Effector memory CD8-positive, alpha-beta T cell (primary cell): ENCODE measurements around the gene SMYD5.
"Not testable (repeated sequence)": the region's sequence is repeated elsewhere in the genome, so short reads cannot be mapped to it uniquely, and the experiment has no call there.

Experiments
- ATAC-seq: fragments of 150-1000 bp; cut with Tn5 transposase; replicated peaks from 2 replicates; pipeline ENCODE4 v1.10.0; 2021; ENCODE audit warnings: mild to moderate bottlenecking, moderate library complexity
- DNase-seq, 3 experiments: peaks; one replicate each; pipeline ENCODE4 v3.0.0; 2021
- H3K27ac Mint-ChIP-seq, 2 donors: one replicate each; pipeline ENCODE4 v1.8.0; 2022; ENCODE audit warnings: mild to moderate bottlenecking in 2 of 2, mixed read lengths in 2 of 2, moderate library complexity in 2 of 2
- H3K27me3 Mint-ChIP-seq, 2 donors: one replicate each; pipeline ENCODE4 v1.8.0; 2022; ENCODE audit warnings: mixed read lengths in 2 of 2
- H3K36me3 Mint-ChIP-seq: one replicate; pipeline ENCODE4 v1.8.0; 2022; ENCODE audit warnings: mild to moderate bottlenecking, moderate library complexity, mixed read lengths; ENCODE audit not compliant: insufficient read depth
- H3K4me1 Mint-ChIP-seq, 2 donors: one replicate each; pipeline ENCODE4 v1.8.0; 2022; ENCODE audit warnings: low read depth in 2 of 2, mixed read lengths in 2 of 2
- H3K4me3 Mint-ChIP-seq, 2 donors: one replicate each; pipeline ENCODE4 v1.8.0; 2022; ENCODE audit warnings: mild to moderate bottlenecking in 2 of 2, mixed read lengths in 2 of 2, moderate library complexity in 2 of 2
- H3K9me3 Mint-ChIP-seq, 2 donors: one replicate each; pipeline ENCODE4 v1.8.0; 2022; ENCODE audit warnings: mixed read lengths in 2 of 2

The SMYD5 gene

GRCh38 chr2:73177645-73178255, 36.3 kb upstream of the SMYD5 start:
- Mint-ChIP-seq H3K9me3 (no peaks in the 10 kb centered on the region), H3K4me1 (peaks cover 14 to 16% of the 10 kb centered on the region in 2 donors), H3K27me3 (peaks cover 28 to 33% of the 10 kb centered on the region in 2 donors), H3K27ac (peak overlapping the region in 1 of 2 donors; percentile 75), H3K4me3 (peak overlapping the region; percentile 90 to 93), H3K36me3 (no peaks in the 10 kb centered on the region)
- no peak for DNase-seq
- peak; percentile 8 for ATAC-seq

DNA sequence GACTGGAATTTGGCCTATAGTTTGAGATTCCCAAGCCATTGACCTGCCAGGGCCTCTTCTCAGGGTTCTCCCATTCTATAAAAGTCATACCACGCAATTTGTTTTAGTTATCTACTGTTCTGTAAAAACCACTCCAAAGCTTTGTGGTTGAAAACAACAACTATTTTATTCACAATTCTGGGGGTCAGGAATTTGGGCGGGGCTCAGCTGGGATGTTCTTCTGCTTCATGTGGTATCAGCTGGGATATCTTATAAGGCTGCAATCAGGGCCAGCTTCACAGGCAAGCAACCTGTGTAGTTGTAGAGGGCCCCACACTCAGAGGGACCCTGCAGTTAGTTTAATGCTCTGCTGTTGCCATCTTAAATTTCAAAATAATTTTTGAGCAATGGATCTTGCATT, 28.1 kb upstream of the SMYD5 start:
- Mint-ChIP-seq H3K9me3 (no peaks in the 10 kb centered on the region), H3K4me3 (no peak overlapping the region), H3K27ac (no peak overlapping the region), H3K4me1 (no peaks in the 10 kb centered on the region), H3K27me3 (peaks cover 28 to 31% of the 10 kb centered on the region in 2 donors), H3K36me3 (no peaks in the 10 kb centered on the region)
- DNase-seq: no peak
- no peak for ATAC-seq

GRCh38 chr2:73187549-73187948, 26.5 kb upstream of the SMYD5 start:
- peaks cover 20 to 31% of the 10 kb centered on the region in 2 donors for H3K27me3 Mint-ChIP-seq
- H3K27ac Mint-ChIP-seq: no peak overlapping the region
- no peak for ATAC-seq
- no peak overlapping the region for H3K4me3 Mint-ChIP-seq
- H3K9me3 Mint-ChIP-seq: no peaks in the 10 kb centered on the region
- no peak for DNase-seq
- H3K36me3 Mint-ChIP-seq: no peaks in the 10 kb centered on the region
- H3K4me1 Mint-ChIP-seq: no peaks in the 10 kb centered on the region

DNA sequence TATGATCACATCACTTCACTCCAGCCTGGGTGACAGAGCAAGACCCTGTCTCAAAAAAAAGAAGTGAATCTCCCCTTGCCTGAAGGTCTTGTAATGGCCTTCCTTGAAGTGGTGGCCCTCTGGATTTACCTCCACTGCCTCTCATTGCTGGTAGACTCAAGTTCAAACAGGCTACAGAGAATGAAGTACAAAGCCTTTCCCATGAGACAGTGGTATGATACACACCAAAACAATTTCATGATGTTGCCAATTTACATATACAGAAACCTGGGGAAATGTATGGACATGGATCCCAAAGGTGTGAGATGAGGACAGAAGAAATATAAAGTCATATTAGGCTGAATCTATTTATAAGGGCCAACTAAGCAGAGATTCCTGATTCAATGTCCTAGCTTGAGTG, 16.5 kb upstream of the SMYD5 start:
- Mint-ChIP-seq H3K9me3 (no peaks in the 10 kb centered on the region), H3K4me1 (peaks cover 0 to 3% of the 10 kb centered on the region in 2 donors), H3K4me3 (no peak overlapping the region), H3K27ac (no peak overlapping the region), H3K27me3 (peaks cover 39 to 59% of the 10 kb centered on the region in 2 donors), H3K36me3 (no peaks in the 10 kb centered on the region)
- no peak for ATAC-seq
- no peak for DNase-seq

- H3K4me3 Mint-ChIP-seq, H3K4me1 Mint-ChIP-seq, H3K27ac Mint-ChIP-seq, H3K36me3 Mint-ChIP-seq, ATAC-seq, DNase-seq, H3K9me3 Mint-ChIP-seq: not testable (repeated sequence)
- H3K27me3 Mint-ChIP-seq: peaks cover 59 to 86% of the 10 kb centered on the region in 2 donors
These were observed 13.8 kb upstream of the SMYD5 start for GRCh38 chr2:73200281-73200680.

DNA sequence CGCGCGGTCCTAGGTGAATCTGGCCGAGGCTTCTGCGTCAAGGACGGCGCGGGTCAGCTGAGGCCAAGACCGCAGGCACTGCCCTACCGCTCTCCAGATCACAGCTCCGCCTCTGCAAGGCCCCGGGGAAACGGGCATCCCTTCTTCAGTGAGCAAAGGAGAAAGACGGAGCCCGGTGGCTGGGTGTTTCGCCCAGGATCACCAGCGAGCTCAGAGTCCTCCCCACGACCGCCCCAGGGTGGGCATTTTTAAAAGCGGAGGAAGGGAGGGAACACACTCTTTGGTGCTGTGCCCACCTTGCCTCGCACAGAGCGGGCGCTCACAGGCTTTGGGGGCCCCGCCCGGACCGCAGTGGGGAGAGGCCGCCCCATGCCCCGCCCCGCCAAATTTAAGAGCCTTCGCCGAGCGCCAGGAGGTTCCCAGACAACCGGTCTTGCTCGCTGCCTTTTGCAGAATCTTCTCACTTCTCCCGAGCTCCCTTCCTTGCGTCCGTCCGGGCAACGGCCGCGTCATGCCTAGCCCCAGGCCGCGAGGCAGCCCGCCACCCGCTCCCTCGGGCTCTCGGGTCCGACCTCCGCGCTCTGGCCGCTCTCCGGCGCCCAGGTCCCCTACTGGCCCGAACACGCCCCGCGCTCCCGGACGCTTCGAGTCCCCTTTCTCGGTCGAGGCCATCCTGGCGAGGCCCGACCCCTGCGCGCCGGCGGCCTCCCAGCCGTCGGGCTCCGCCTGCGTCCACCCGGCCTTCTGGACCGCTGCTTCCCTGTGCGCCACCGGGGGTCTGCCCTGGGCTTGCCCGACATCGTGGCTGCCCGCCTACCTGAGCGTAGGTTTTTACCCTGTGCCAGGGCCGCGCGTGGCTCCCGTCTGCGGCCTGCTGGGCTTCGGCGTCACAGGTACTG, 11.6 kb upstream of the SMYD5 start, which contains the start of gene NOTO:
Gene NOTO, plus strand, starts transcription at position 419 of the 899 bp plus-strand sequence. Its CDS starts 93 bp downstream, at position 512.
- ATAC-seq (peak; percentile 59), DNase-seq (no peak)
- Mint-ChIP-seq H3K36me3 (no peaks in the 10 kb centered on the region), H3K27me3 (peaks cover 62 to 92% of the 10 kb centered on the region in 2 donors), H3K27ac (no peak within 1 kb of the TSS), H3K4me1 (peaks cover 0 to 5% of the 10 kb centered on the region in 2 donors), H3K9me3 (no peaks in the 10 kb centered on the region), H3K4me3 (peak within 1 kb of the TSS; percentile 59 to 63)

DNA sequence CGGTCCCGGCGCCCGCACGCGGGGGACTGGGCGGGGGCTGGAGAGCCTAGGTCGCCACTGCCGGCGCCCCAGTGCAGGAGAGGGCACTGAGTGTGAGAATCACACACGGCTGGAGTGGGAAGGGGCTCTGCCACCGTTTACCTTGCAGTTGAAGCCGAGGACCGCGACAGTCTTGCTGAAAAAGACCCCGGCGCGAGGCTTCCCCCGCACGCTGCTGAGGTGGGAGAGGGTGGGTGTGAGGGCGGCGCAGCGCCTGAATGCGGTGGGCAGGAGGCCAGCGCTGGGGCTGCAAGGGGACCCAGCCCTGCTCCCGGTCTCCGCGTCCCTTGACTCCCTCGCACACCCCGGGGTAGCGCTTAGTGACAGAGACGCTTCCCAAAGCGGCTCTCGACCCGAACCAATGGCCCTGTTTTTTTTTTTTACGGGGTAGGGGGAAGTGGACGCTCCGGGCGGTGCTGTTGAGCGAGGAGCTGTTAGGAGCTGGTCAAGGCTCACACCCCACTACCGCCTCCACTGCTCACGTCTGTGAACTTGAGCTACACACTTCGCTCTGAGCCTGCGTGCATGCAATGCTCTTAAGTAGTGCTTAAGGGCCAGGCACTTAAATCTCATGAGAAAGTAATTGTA, 10.9 kb upstream of the SMYD5 start:
- ATAC-seq: no peak
- peaks cover 0 to 5% of the 10 kb centered on the region in 2 donors for H3K4me1 Mint-ChIP-seq
- H3K9me3 Mint-ChIP-seq: no peaks in the 10 kb centered on the region
- DNase-seq: no peak
- no peak overlapping the region for H3K27ac Mint-ChIP-seq
- H3K36me3 Mint-ChIP-seq: no peaks in the 10 kb centered on the region
- H3K4me3 Mint-ChIP-seq: peak overlapping the region; percentile 58 to 63
- peaks cover 62 to 92% of the 10 kb centered on the region in 2 donors for H3K27me3 Mint-ChIP-seq

DNA sequence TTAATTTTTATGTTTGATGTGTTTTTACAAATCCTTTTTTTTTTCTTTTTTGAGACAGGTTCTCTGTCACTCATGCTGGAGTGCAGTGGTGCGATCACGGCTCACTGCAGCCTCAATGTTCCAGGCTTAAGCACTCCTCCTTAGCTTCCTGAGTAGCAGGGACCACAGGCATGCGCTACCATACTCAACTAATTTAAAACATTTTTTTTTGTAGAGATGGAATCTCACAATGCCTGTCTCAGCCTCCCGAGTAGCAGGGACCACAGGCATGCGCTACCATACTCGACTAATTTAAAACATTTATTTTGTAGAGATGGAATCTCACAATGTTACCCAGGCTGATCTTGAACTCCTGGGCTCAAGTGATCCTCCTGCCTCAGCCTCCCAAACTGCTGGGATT, 8.4 kb upstream of the SMYD5 start:
- H3K27ac Mint-ChIP-seq: no peak overlapping the region
- H3K27me3 Mint-ChIP-seq: peaks cover 60 to 82% of the 10 kb centered on the region in 2 donors
- no peak overlapping the region for H3K4me3 Mint-ChIP-seq
- DNase-seq (no peak), ATAC-seq (no peak)
- H3K4me1 Mint-ChIP-seq: peaks cover 0 to 5% of the 10 kb centered on the region in 2 donors
- H3K9me3 Mint-ChIP-seq: no peaks in the 10 kb centered on the region
- no peaks in the 10 kb centered on the region for H3K36me3 Mint-ChIP-seq

- peaks cover 1% of the 10 kb centered on the region for H3K36me3 Mint-ChIP-seq
- no peak for DNase-seq
- no peak overlapping the region for H3K27ac Mint-ChIP-seq
- no peak overlapping the region for H3K4me3 Mint-ChIP-seq
- peaks cover 0 to 4% of the 10 kb centered on the region in 2 donors for H3K4me1 Mint-ChIP-seq
- ATAC-seq: no peak
- no peaks in the 10 kb centered on the region for H3K9me3 Mint-ChIP-seq
- H3K27me3 Mint-ChIP-seq: peaks cover 49 to 58% of the 10 kb centered on the region in 2 donors
These were observed 5.8 kb upstream of the SMYD5 start for GRCh38 chr2:73208258-73208657.

DNA sequence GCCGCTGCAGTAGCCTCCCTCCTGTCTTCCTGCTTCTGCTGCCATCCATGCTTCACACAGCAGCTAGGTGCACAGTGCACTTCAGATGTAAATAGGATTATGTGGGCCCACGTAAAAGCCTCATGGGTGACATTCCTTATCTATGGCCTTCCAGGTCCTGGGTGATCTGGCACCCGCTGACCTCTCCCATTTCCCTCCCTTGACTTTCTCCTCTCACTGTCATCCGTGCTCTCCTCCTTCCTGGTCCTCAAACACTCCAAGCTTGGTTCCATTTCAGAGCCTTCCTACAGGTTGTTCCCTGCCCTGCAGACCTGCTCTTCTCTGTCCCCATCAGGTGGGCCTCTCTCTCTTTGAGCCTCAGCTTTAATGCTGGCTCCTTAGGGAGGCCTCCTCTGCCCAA, 4.0 kb upstream of the SMYD5 start:
- no peak for ATAC-seq
- no peaks in the 10 kb centered on the region for H3K9me3 Mint-ChIP-seq
- no peak for DNase-seq
- H3K27ac Mint-ChIP-seq: no peak overlapping the region
- H3K4me3 Mint-ChIP-seq: no peak overlapping the region
- H3K4me1 Mint-ChIP-seq: peaks cover 14 to 15% of the 10 kb centered on the region in 2 donors
- H3K36me3 Mint-ChIP-seq: peaks cover 10% of the 10 kb centered on the region
- H3K27me3 Mint-ChIP-seq: peaks cover 32 to 40% of the 10 kb centered on the region in 2 donors

- H3K27ac Mint-ChIP-seq: no peak overlapping the region
- peaks cover 29 to 33% of the 10 kb centered on the region in 2 donors for H3K27me3 Mint-ChIP-seq
- no peak overlapping the region for H3K4me3 Mint-ChIP-seq
- peaks cover 20 to 22% of the 10 kb centered on the region in 2 donors for H3K4me1 Mint-ChIP-seq
- H3K9me3 Mint-ChIP-seq: no peaks in the 10 kb centered on the region
- peaks cover 13% of the 10 kb centered on the region for H3K36me3 Mint-ChIP-seq
- ATAC-seq (no peak), DNase-seq (no peak)
These were observed 3.3 kb upstream of the SMYD5 start for GRCh38 chr2:73210696-73211095.

- Mint-ChIP-seq H3K36me3 (peaks cover 13% of the 10 kb centered on the region), H3K27ac (no peak overlapping the region), H3K4me1 (peaks cover 20 to 23% of the 10 kb centered on the region in 2 donors), H3K27me3 (peaks cover 20 to 25% of the 10 kb centered on the region in 2 donors), H3K9me3 (no peaks in the 10 kb centered on the region), H3K4me3 (no peak overlapping the region)
- ATAC-seq: no peak
- no peak for DNase-seq
These were observed 2.0 kb upstream of the SMYD5 start for GRCh38 chr2:73212098-73212447.

GRCh38 chr2:73212448-73213176, 1.4 kb upstream of the SMYD5 start:
- peaks cover 15 to 21% of the 10 kb centered on the region in 2 donors for H3K27me3 Mint-ChIP-seq
- H3K27ac Mint-ChIP-seq: no peak overlapping the region

More at GRCh38 chr2:73212448-73213176, 1.4 kb upstream of the SMYD5 start:
- peaks cover 18% of the 10 kb centered on the region for H3K36me3 Mint-ChIP-seq
- H3K4me3 Mint-ChIP-seq: peak overlapping the region; percentile 28 to 91
- ATAC-seq (peak; percentile 68), DNase-seq (peak; percentile 69 to 76 (median 71))
- peaks cover 20 to 23% of the 10 kb centered on the region in 2 donors for H3K4me1 Mint-ChIP-seq
- H3K9me3 Mint-ChIP-seq: no peaks in the 10 kb centered on the region
